ENCODE measurements around the gene FLNC.

DNA sequence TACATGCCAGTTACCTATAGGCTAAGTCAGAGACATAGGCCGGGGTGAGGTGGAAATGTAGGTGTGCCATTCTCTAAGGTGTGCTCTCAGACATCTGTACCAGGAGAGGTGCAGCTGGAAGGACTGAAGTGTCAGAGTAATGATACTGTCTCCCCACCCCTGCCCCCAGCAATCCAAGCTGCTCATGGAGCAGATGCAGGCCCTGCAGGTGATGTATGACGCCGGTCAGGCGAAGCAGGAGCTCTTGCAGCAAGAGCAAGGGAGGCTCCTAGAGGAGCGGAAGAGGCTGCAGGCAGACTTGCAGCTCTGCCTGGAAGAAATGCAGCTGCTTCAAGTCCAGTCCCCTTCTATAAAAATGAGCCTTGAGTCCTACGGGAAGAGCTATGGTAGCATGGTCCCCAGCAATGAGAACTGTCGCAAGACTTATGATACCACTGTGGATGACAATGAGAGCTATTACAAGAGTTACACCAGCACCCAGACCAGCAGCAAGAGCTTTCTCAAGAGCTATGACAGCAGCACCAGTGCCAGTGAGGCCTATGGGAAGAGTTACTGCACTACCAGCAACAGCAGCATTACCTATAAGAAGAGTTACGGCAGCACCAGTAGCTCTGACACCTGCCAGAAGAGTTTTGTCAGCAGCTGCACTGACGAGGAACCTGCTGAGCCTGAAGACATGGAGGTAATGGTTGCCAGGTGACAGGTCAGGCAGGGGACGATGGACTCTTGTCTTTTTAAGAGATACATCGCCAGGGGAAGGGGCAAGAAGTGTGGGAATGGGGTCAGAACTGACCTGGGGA, 18.4 kb upstream of the FLNC start:
- TF ChIP-seq JUN (IDR thresholded peaks at IDR 0.05; ENCODE audit: borderline replicate concordance, insufficient read depth, insufficient read length, low read depth) (no peak), EZH2 (IDR thresholded peaks at IDR 0.05; ENCODE audit: borderline replicate concordance, low read depth, low read length, severe bottlenecking) (no peak), MYC (IDR thresholded peaks at IDR 0.05; ENCODE audit: low read depth, low read length) (no peak), POLR2AphosphoS5 (IDR thresholded peaks at IDR 0.05; ENCODE audit: insufficient read depth, low read depth, low read length) (no peak), FOS (IDR thresholded peaks at IDR 0.05; ENCODE audit: borderline replicate concordance, insufficient read depth, low read length) (no peak), POLR2A (IDR thresholded peaks at IDR 0.05; ENCODE audit: low read depth, low read length) (no peak), GATA2 (IDR thresholded peaks at IDR 0.05; ENCODE audit: insufficient read depth, insufficient read length, low read depth, low read length) (no peak)
- TF ChIP-seq, protein P1, sequence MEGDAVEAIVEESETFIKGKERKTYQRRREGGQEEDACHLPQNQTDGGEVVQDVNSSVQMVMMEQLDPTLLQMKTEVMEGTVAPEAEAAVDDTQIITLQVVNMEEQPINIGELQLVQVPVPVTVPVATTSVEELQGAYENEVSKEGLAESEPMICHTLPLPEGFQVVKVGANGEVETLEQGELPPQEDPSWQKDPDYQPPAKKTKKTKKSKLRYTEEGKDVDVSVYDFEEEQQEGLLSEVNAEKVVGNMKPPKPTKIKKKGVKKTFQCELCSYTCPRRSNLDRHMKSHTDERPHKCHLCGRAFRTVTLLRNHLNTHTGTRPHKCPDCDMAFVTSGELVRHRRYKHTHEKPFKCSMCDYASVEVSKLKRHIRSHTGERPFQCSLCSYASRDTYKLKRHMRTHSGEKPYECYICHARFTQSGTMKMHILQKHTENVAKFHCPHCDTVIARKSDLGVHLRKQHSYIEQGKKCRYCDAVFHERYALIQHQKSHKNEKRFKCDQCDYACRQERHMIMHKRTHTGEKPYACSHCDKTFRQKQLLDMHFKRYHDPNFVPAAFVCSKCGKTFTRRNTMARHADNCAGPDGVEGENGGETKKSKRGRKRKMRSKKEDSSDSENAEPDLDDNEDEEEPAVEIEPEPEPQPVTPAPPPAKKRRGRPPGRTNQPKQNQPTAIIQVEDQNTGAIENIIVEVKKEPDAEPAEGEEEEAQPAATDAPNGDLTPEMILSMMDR (IDR thresholded peaks at IDR 0.05; ENCODE audit: extremely low read depth in 1 of 2, insufficient read depth in 1 of 2, low read depth in 1 of 2, low read length in 2 of 2) = no peak
- TF ChIP-seq, protein P2, sequence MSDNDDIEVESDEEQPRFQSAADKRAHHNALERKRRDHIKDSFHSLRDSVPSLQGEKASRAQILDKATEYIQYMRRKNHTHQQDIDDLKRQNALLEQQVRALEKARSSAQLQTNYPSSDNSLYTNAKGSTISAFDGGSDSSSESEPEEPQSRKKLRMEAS (IDR thresholded peaks at IDR 0.05; ENCODE audit: insufficient read depth, insufficient read length) = no peak

Measured in endothelial cell of umbilical vein (primary cell).